ENCODE measurements around the gene PAK1IP1. TPM values are rescaled to one million over a fixed set of nuclear protein-coding genes. Genes with fewer than 3 reads are reported as not detected.
A peak's percentile ranks its signal among the peaks of the same experiment; 100 is the strongest.

The PAK1IP1 gene
- total RNA-seq, 1 donor from 2014 or later: 14.6 TPM

DNA sequence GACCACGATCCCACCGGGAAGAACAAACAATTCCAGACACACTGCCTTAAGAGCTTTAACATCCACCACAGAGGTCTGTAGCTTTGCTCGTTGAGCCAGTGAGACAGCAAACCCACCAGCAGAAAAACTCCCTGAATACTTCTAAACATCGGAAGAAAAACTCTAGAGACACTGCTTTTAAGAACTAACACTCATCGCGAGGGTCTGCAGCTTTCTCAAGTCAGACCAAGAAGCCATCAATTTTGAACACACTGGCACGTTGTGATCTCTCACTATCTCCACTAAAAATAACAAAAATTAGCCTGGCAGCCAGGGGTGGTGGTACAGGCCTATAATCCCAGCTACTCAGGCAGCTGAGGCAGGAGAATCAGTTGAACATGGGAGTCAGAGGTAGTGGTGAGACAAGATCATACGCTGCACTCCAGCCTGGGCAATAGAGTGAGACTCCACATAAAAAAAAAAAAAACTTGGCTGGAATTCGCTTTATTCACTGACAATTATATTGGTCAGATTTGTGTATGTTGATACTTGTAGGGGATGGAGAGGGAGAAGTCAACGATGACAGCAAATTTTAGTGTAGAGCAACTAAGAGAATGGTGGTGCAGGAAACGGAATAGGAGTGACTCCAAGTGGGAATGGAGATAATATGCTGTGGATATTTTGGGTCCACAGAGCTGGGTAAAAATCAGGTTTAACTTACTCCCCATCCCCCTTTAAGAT is 27.2 kb downstream of the PAK1IP1 start:
- peaks cover 12% of the 10 kb centered on the region for H3K4me1 Mint-ChIP-seq (ENCODE audit: low read depth, unreplicated experiment)
- DNase-seq: no peak
- H3K27me3 Mint-ChIP-seq (ENCODE audit: unreplicated experiment): peaks cover 6% of the 10 kb centered on the region
- no peaks in the 10 kb centered on the region for H3K36me3 Mint-ChIP-seq (ENCODE audit: unreplicated experiment)
- H3K4me3 Mint-ChIP-seq (ENCODE audit: unreplicated experiment): peak overlapping the region; percentile 97
- H3K27ac Mint-ChIP-seq (ENCODE audit: unreplicated experiment): peak overlapping the region; percentile 95
- H3K9me3 Mint-ChIP-seq (ENCODE audit: unreplicated experiment): peaks cover 7% of the 10 kb centered on the region
- TF ChIP-seq, protein P1, sequence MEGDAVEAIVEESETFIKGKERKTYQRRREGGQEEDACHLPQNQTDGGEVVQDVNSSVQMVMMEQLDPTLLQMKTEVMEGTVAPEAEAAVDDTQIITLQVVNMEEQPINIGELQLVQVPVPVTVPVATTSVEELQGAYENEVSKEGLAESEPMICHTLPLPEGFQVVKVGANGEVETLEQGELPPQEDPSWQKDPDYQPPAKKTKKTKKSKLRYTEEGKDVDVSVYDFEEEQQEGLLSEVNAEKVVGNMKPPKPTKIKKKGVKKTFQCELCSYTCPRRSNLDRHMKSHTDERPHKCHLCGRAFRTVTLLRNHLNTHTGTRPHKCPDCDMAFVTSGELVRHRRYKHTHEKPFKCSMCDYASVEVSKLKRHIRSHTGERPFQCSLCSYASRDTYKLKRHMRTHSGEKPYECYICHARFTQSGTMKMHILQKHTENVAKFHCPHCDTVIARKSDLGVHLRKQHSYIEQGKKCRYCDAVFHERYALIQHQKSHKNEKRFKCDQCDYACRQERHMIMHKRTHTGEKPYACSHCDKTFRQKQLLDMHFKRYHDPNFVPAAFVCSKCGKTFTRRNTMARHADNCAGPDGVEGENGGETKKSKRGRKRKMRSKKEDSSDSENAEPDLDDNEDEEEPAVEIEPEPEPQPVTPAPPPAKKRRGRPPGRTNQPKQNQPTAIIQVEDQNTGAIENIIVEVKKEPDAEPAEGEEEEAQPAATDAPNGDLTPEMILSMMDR (IDR thresholded peaks at IDR 0.05; ENCODE audit: partially characterized antibody, unreplicated experiment): no peak

DNA sequence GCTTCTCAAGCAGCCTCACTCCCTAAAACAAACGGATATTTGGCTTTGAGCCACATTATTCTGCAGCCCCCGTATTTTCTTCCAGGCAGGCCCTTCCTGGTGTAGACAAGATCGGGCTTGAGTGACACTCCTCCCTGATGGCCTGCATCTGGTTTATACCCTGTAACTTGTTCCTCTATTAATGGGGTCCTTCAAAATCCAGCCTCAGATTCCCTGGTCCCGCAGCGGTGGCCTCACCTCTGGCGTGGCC is 27.7 kb downstream of the PAK1IP1 start:
- Mint-ChIP-seq H3K27ac (ENCODE audit: unreplicated experiment) (peak overlapping the region; percentile 95), H3K4me1 (ENCODE audit: low read depth, unreplicated experiment) (peaks cover 12% of the 10 kb centered on the region), H3K36me3 (ENCODE audit: unreplicated experiment) (no peaks in the 10 kb centered on the region), H3K27me3 (ENCODE audit: unreplicated experiment) (peaks cover 6% of the 10 kb centered on the region), H3K4me3 (ENCODE audit: unreplicated experiment) (peak overlapping the region; percentile 97), H3K9me3 (ENCODE audit: unreplicated experiment) (peaks cover 8% of the 10 kb centered on the region)
- no peak for DNase-seq
- TF ChIP-seq, protein P1 (IDR thresholded peaks at IDR 0.05; ENCODE audit: partially characterized antibody, unreplicated experiment): no peak

DNA sequence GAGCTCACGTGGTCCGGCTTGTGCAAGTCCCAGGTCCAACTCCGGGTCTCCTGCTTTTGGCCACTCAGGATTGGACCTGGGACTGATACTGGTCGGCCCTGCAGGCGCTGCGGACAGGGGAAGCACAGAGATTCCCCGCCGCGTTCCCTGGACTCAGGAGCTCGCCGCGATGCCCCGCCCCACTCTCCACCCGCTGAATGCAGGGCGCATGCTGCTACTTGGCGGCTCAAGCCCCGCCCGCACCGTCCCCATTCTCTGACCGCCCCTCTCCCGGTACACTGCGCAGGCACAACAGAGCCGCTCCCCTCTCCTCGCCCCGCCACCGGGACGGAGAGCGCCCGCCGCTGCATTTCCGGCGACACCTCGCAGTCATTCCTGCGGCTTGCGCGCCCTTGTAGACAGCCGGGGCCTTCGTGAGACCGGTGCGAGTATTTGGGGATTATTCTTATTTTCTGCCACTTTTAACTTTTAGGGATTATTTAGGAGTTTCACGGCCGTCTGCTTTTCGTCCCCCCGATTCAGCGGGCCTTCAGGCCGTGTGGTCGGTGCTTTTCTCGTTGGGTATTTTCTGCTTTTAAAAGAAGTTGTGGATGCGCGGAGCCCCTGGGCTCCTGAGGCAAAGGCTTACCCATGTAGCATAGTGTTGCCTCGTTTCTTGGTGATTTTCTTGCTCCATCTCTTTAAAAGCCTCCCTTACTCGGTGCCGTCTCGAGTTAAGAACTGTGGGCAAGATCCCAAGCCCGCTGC is 28.2 kb downstream of the PAK1IP1 start, which contains the start of gene TMEM14C:
TSS of gene TMEM14C (plus strand) at position 251 of the 747 bp plus-strand sequence. CDS start 1,544 bp downstream, outside the sequence.
- TF ChIP-seq, protein P1 (IDR thresholded peaks at IDR 0.05; ENCODE audit: partially characterized antibody, unreplicated experiment): no peak
- H3K27me3 Mint-ChIP-seq (ENCODE audit: unreplicated experiment): peaks cover 6% of the 10 kb centered on the region
- peak; percentile 98 for DNase-seq
- peaks cover 12% of the 10 kb centered on the region for H3K4me1 Mint-ChIP-seq (ENCODE audit: low read depth, unreplicated experiment)
- peaks cover 3% of the 10 kb centered on the region for H3K36me3 Mint-ChIP-seq (ENCODE audit: unreplicated experiment)
- peaks cover 8% of the 10 kb centered on the region for H3K9me3 Mint-ChIP-seq (ENCODE audit: unreplicated experiment)
- peak within 1 kb of the TSS; percentile 95 for H3K27ac Mint-ChIP-seq (ENCODE audit: unreplicated experiment)
- peak within 1 kb of the TSS; percentile 97 for H3K4me3 Mint-ChIP-seq (ENCODE audit: unreplicated experiment)

DNA sequence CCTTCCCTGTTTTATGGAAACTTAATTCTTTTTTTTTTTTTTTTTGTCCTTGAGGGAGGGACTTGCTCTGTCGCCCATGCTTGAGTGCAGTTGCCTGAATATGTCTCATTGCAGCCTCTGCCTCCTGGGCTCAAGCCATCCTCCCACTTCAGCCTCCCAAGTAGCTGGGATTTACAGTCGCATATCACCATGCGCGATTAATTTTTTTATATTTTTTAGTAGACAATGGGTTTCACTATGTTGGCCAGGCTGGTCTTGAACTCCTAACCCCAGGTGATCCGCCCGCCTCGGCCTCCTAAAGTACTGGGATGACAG is 28.8 kb downstream of the PAK1IP1 start:
- TF ChIP-seq, protein P1 (IDR thresholded peaks at IDR 0.05; ENCODE audit: partially characterized antibody, unreplicated experiment): no peak
- peaks cover 12% of the 10 kb centered on the region for H3K4me1 Mint-ChIP-seq (ENCODE audit: low read depth, unreplicated experiment)
- peak overlapping the region; percentile 95 for H3K27ac Mint-ChIP-seq (ENCODE audit: unreplicated experiment)
- peaks cover 5% of the 10 kb centered on the region for H3K36me3 Mint-ChIP-seq (ENCODE audit: unreplicated experiment)
- peak overlapping the region; percentile 97 for H3K4me3 Mint-ChIP-seq (ENCODE audit: unreplicated experiment)
- no peak for DNase-seq
- H3K9me3 Mint-ChIP-seq (ENCODE audit: unreplicated experiment): peaks cover 8% of the 10 kb centered on the region
- peaks cover 6% of the 10 kb centered on the region for H3K27me3 Mint-ChIP-seq (ENCODE audit: unreplicated experiment)

DNA sequence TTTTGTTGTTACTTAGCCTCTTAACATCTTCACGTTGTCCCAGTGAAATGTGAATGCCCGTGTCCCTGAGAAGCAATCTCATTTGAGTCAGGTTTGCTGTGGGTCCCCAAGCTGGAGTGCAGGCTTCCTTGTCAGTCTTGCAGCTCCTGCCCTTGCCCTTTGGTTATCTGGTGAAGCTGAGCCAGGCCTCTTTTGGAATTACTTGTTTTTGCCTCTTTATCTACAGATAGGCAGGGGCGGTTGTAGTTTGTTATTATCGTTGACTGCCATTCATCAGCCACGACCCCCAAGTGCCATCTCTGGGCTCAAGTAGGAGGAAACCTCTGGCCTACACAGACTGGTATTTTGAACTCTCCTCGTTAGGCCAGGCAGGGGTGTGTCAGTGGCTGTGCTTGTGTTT is 30.3 kb downstream of the PAK1IP1 start:
- H3K9me3 Mint-ChIP-seq (ENCODE audit: unreplicated experiment): peaks cover 8% of the 10 kb centered on the region

More for the DNA sequence above, 30.3 kb downstream of the PAK1IP1 start:
- DNase-seq: no peak
- Mint-ChIP-seq H3K27me3 (ENCODE audit: unreplicated experiment) (peaks cover 6% of the 10 kb centered on the region), H3K4me1 (ENCODE audit: low read depth, unreplicated experiment) (peaks cover 12% of the 10 kb centered on the region), H3K27ac (ENCODE audit: unreplicated experiment) (no peak overlapping the region), H3K4me3 (ENCODE audit: unreplicated experiment) (no peak overlapping the region), H3K36me3 (ENCODE audit: unreplicated experiment) (peaks cover 5% of the 10 kb centered on the region)
- TF ChIP-seq, protein P1 (IDR thresholded peaks at IDR 0.05; ENCODE audit: partially characterized antibody, unreplicated experiment): no peak
